ENCODE data around the gene PPFIBP2.
A peak's percentile ranks its signal among the peaks of the same experiment; 100 is the strongest.
"Not testable (repeated sequence)": the region's sequence is repeated elsewhere in the genome, so short reads cannot be mapped to it uniquely, and the experiment has no call there.

Gene PPFIBP2

DNA sequence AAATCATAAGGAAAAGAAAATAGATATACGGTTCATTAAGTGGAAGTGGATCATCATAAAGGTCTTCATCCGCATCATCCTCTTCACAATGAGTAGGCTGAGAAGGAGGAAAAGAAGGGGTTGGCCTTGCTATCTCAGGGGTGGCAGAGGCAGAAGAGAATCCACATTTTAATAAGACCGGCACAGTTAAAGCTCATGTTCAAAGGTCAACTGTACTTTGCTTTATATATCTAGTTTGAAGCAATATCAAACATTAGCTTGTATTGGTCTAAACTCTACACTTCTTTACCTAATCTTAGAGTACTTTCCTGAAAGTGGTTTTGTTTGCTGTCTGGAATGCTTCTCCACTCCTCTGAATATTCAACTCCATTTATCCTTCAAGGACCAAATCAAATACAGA, 5.7 kb upstream of the PPFIBP2 start:
- no peak overlapping the region for H3K4me3 ChIP-seq (ENCODE audit: low read length)
- DNase-seq (ENCODE audit: low read depth) = no peak
- TF ChIP-seq, protein P1, sequence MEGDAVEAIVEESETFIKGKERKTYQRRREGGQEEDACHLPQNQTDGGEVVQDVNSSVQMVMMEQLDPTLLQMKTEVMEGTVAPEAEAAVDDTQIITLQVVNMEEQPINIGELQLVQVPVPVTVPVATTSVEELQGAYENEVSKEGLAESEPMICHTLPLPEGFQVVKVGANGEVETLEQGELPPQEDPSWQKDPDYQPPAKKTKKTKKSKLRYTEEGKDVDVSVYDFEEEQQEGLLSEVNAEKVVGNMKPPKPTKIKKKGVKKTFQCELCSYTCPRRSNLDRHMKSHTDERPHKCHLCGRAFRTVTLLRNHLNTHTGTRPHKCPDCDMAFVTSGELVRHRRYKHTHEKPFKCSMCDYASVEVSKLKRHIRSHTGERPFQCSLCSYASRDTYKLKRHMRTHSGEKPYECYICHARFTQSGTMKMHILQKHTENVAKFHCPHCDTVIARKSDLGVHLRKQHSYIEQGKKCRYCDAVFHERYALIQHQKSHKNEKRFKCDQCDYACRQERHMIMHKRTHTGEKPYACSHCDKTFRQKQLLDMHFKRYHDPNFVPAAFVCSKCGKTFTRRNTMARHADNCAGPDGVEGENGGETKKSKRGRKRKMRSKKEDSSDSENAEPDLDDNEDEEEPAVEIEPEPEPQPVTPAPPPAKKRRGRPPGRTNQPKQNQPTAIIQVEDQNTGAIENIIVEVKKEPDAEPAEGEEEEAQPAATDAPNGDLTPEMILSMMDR (IDR thresholded peaks at IDR 0.05; ENCODE audit: insufficient read depth, low read depth, low read length, missing control alignments) = no peak

- TF ChIP-seq, protein P1 (IDR thresholded peaks at IDR 0.05; ENCODE audit: insufficient read depth, low read depth, low read length, missing control alignments) = no peak
- H3K4me3 ChIP-seq (ENCODE audit: low read length) = no peak overlapping the region
- no peak for DNase-seq (ENCODE audit: low read depth)
Measured at GRCh38 chr11:7509966-7510365, 3.8 kb upstream of the PPFIBP2 start.

DNA sequence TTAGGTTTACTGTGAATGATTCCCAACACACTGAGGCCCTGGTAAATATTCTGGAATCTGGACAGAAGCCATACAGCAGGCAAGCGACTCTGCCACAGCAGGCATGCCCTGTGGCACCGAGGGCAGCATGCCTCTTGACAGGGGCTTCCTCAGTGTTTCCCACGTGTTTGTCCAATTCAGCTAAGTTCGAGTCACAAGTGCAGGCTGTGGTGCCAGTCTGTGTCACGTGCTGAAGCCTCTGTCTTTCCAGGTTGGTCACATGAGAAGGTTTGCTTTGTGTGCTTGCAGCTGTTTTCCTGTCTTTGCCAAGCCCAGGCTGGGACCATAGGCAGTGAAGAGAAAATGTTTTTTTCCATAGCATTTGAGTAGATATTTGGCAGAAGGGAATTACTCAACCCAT, 2.4 kb upstream of the PPFIBP2 start:
- DNase-seq (ENCODE audit: low read depth) = peak; percentile 9
- TF ChIP-seq, protein P1 (IDR thresholded peaks at IDR 0.05; ENCODE audit: insufficient read depth, low read depth, low read length, missing control alignments) = no peak
- H3K4me3 ChIP-seq (ENCODE audit: low read length) = no peak overlapping the region

- H3K4me3 ChIP-seq (ENCODE audit: low read length) = peak overlapping the region; percentile 69
- no peak for DNase-seq (ENCODE audit: low read depth)
- TF ChIP-seq, protein P1 (IDR thresholded peaks at IDR 0.05; ENCODE audit: insufficient read depth, low read depth, low read length, missing control alignments) = no peak
Measured at GRCh38 chr11:7512525-7513233, 1.1 kb upstream of the PPFIBP2 start.

DNA sequence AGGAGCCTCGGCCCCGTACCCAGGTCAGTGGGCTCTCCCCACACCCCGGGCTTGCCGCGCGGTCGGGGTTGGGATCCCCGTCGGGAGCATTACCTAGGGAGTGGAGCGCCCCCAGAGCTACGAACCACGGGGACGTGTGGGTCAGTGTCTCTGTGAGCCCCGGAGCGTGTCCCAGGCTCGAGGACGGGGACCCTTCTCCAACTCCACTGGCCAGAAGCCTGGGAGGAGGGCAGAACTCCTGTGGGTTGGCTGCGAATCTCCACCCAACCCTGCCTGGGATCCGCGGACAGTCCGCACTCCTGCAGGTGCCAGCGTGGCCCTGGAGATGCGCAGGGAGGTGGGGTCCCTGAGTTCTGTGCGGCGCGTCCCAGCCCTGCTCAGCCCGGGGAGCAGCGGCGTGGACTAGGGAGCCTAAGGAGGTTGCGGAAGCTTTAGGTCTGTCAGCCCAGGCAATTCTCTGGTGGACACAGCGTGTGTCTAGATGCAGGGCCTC, 346 bp downstream of the PPFIBP2 start:
- DNase-seq (ENCODE audit: low read depth) = no peak

DNA sequence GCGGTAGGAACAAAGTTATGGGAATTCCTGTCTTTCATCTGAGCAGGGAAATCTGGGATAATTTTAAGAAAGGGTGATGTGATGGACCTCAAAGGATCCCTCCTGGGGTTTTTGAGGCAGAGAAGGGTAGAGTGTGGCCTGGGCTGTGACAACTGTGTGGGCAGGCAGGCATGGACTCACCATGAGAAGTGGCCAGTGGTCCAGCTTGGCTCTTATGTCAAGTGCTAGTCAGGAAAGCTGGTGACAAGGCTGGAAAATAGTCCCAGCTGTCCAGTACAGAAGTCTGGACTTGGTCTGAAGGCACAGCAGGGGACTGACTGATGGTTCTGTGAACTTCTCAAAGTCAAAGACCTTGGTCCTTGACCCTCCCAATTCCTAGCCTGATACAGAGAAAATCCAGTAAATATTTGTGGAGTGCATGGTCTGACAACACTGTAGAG, 1.7 kb downstream of the PPFIBP2 start:
- no peak for DNase-seq (ENCODE audit: low read depth)
- H3K4me3 ChIP-seq (ENCODE audit: low read length) = no peak overlapping the region
- TF ChIP-seq, protein P1 (IDR thresholded peaks at IDR 0.05; ENCODE audit: insufficient read depth, low read depth, low read length, missing control alignments) = no peak

More for the DNA sequence above, 346 bp downstream of the PPFIBP2 start:
- TF ChIP-seq, protein P1 (IDR thresholded peaks at IDR 0.05; ENCODE audit: insufficient read depth, low read depth, low read length, missing control alignments) = no peak
- peak overlapping the region; percentile 69 for H3K4me3 ChIP-seq (ENCODE audit: low read length)

- DNase-seq (ENCODE audit: low read depth) = no peak
Measured at GRCh38 chr11:7516475-7516874, 2.7 kb downstream of the PPFIBP2 start.

GRCh38 chr11:7517743-7518142, 3.9 kb downstream of the PPFIBP2 start:
- DNase-seq (ENCODE audit: low read depth); H3K4me3 ChIP-seq (ENCODE audit: low read length): not testable (repeated sequence)

More at GRCh38 chr11:7516475-7516874, 2.7 kb downstream of the PPFIBP2 start:
- no peak overlapping the region for H3K4me3 ChIP-seq (ENCODE audit: low read length)
- TF ChIP-seq, protein P1 (IDR thresholded peaks at IDR 0.05; ENCODE audit: insufficient read depth, low read depth, low read length, missing control alignments) = no peak
